HepG2 (cell line): ENCODE data around the gene SLC12A5. TPM values are rescaled to one million over a fixed set of nuclear protein-coding genes. Genes with fewer than 3 reads are reported as not detected.
"Not testable (repeated sequence)": the region's sequence is repeated elsewhere in the genome, so short reads cannot be mapped to it uniquely, and the experiment has no call there.

ENCODE experiments used
- ATAC-seq: fragments of 200-7000 bp; cut with Tn5 transposase; 3 replicates; pipeline ENCODE4 v1.9.1; 2020; ENCODE audit warnings: mild to moderate bottlenecking, moderate library complexity
- BruUV-seq: library from RNA; stranded (reverse); fragments of 400-500 nt; replicated peaks from 2 replicates; lab custom pipeline; 2021; lab: Mats Ljungman, UMichigan
- CTCF ChIA-PET: fragments of 300-600 bp; formaldehyde crosslinking; extraction: SDS; loops from one replicate; lab custom pipeline; 2021; ENCODE audit warnings: low total read pairs, inconsistent platforms, low intra/inter-chr PET ratio; lab: Yijun Ruan, JAX
- POLR2A ChIA-PET: fragments of 350-600 bp; sonication (Branson Sonifier 250); formaldehyde crosslinking; loops from one replicate; lab custom pipeline; 2020; ENCODE audit warnings: antibody characterized with exemption, inconsistent platforms; lab: Yijun Ruan, JAX
- DNase-seq: peaks from one replicate; pipeline ENCODE4 v3.0.0-alpha.2; 2015; ENCODE audit warnings: low spot score
- FAIRE-seq: peaks from 3 replicates; lab custom pipeline; 2011; peaks lifted over from hg19 to GRCh38; lab: Jason Lieb, UNC
- H2AFZ ChIP-seq: one replicate; pipeline ENCODE4 v1.6.1; 2011; ENCODE audit warnings: low read length, inconsistent platforms
- H3K27ac ChIP-seq: fragments of 300-600 bp; 3 replicates; pipeline ENCODE4 v1.8.0; 2011; ENCODE audit warnings: mixed run types, mild to moderate bottlenecking, mixed read lengths, low read length, inconsistent platforms; ENCODE audit not compliant: insufficient read depth; ENCODE audit errors: extremely low read length
- H3K27me3 ChIP-seq, 2 experiments: fragments of 200-600 bp in 1 of 2; 2 replicates in 1 of 2; 3 replicates in 1 of 2; pipeline versions ENCODE4 v1.6.0 to v1.8.0; 2011; ENCODE audit warnings: low read length in 2 of 2, mild to moderate bottlenecking in 2 of 2, moderate library complexity in 2 of 2, inconsistent platforms in 1 of 2; ENCODE audit not compliant: insufficient read depth in 2 of 2, control insufficient read depth in 1 of 2
- H3K36me3 ChIP-seq, 2 experiments: fragments of 200-600 bp in 1 of 2; replicated peaks in 1 of 2; 2 replicates in 1 of 2; 3 replicates in 1 of 2; pipeline versions ENCODE4 v1.5.1 to v1.8.0; 2011; ENCODE audit warnings: low read length in 2 of 2, inconsistent platforms in 1 of 2; ENCODE audit not compliant: insufficient read depth in 2 of 2, control insufficient read depth in 1 of 2
- H3K4me1 ChIP-seq: 2 replicates; pipeline ENCODE4 v1.5.1; 2012; ENCODE audit warnings: low read length, inconsistent platforms; ENCODE audit not compliant: insufficient read depth
- H3K4me2 ChIP-seq: 2 replicates; pipeline ENCODE4 v1.6.0; 2011; ENCODE audit warnings: low read depth, low read length, inconsistent platforms
- H3K4me3 ChIP-seq, 3 experiments: fragments of 200-600 bp in 1 of 3; sonication (generic), shearing (Covaris generic) in 1 of 3; replicated peaks in 1 of 3; 2 replicates each; pipeline ENCODE4 v1.5.1; 2011 to 2016; ENCODE audit warnings: low read length in 3 of 3, inconsistent platforms in 2 of 3, low read depth in 2 of 3, mild to moderate bottlenecking in 2 of 3, control low read depth in 1 of 3, mixed read lengths in 1 of 3; ENCODE audit not compliant: insufficient read depth in 1 of 3
- H3K79me2 ChIP-seq: one replicate; pipeline ENCODE4 v1.6.1; 2011; ENCODE audit warnings: low read length, inconsistent platforms; ENCODE audit not compliant: insufficient read depth
- H3K9ac ChIP-seq: 2 replicates; pipeline ENCODE4 v1.6.0; 2011; ENCODE audit warnings: mild to moderate bottlenecking, low read depth, low read length, inconsistent platforms; ENCODE audit not compliant: insufficient read depth
- H3K9me3 ChIP-seq: 2 replicates; pipeline ENCODE4 v1.5.1; 2012; ENCODE audit warnings: mild to moderate bottlenecking, low read length
- H4K20me1 ChIP-seq: 2 replicates; pipeline ENCODE4 v1.6.0; 2011; ENCODE audit warnings: inconsistent platforms, mild to moderate bottlenecking, low read length, moderate library complexity; ENCODE audit not compliant: insufficient read depth
- PCBP2 ChIP-seq: fragments of 200-400 bp; formaldehyde crosslinking; optimal IDR thresholded peaks from 2 replicates; pipeline ENCODE3; 2018; ENCODE audit warnings: low read length, low read depth; ENCODE audit not compliant: poor library complexity, severe bottlenecking
- SP1 ChIP-seq, 2 experiments: fragments of 450-650 bp in 1 of 2; sonication (generic) in 1 of 2; formaldehyde crosslinking in 1 of 2; IDR thresholded peaks; 2 replicates each; pipeline versions ENCODE4 v1.4.0 to v1.6.1; 2016 to 2020; ENCODE audit warnings: missing genetic modification reagents in 1 of 2
- ZMYM3 ChIP-seq: sonication (generic); formaldehyde crosslinking; IDR thresholded peaks from 2 replicates; pipeline ENCODE4 v1.5.1; 2020; ENCODE audit warnings: mild to moderate bottlenecking, missing genetic modification reagents
- ZNF460 ChIP-seq: sonication (generic); formaldehyde crosslinking; IDR thresholded peaks from 2 replicates; pipeline ENCODE4 v1.5.1; 2020; ENCODE audit warnings: missing genetic modification reagents, mild to moderate bottlenecking, borderline replicate concordance
- WGBS: methylation state at CpG from one replicate; pipeline ENCODE4 v1.1.6; 2017; ENCODE audit warnings: low lambda C conversion rate; 5-methylcytosine and 5-hydroxymethylcytosine counted together
- in situ Hi-C: cut with HindIII; loops from 2 replicates; pipeline ENCODE4 v1.10.0; 2017; ENCODE audit warnings: low pct_unique_long_range_greater_than_20kb; ENCODE audit not compliant: extremely low pct_ligation_motif_present
- intact Hi-C: fragments of 100-400 bp; cut with micrococcal nuclease; formaldehyde crosslinking; loops from one replicate; pipeline ENCODE4 v1.10.0; 2022; ENCODE audit not compliant: unreplicated experiment
- polyA plus RNA-seq, 8 experiments: library from polyadenylated mRNA; depleted of rRNA in 3 of 8; stranded (reverse) in 7 of 8; unstranded in 1 of 8; fragments of >200 nt; fragmentation: Illumina TruSeq in 4 of 8; extraction: Trizol in 4 of 8; gene quantifications; 2 replicates each; pipeline versions ENCODE4 v1.2.1 to v1.2.3, GENCODE V29; 2011 to 2016; ENCODE audit warnings: low read depth in 4 of 8, missing spikeins in 1 of 8, mixed read lengths in 1 of 8; ENCODE audit not compliant: insufficient read depth in 1 of 8
- total RNA-seq, 5 experiments: library from RNA; depleted of rRNA; stranded (reverse); fragments of >200 nt; fragmentation: Illumina TruSeq; extraction: Trizol; gene quantifications; 2 replicates each; pipeline ENCODE4 v1.2.3, GENCODE V29; 2016; ENCODE audit warnings: low read depth in 1 of 5
- TF ChIP-seq, protein P1 (sequence below): sonication (generic); formaldehyde crosslinking; IDR thresholded peaks from 2 replicates; pipeline ENCODE4 v1.4.0; 2020; ENCODE audit warnings: missing genetic modification reagents, mild to moderate bottlenecking, borderline replicate concordance
- TF ChIP-seq, protein P2 (sequence below): sonication (generic); formaldehyde crosslinking; IDR thresholded peaks from 2 replicates; pipeline ENCODE4 v1.5.0; 2020; ENCODE audit warnings: mild to moderate bottlenecking, missing genetic modification reagents

Gene SLC12A5
- total and polyA plus RNA-seq, 2 of the 13 experiments (the other 11 are each of a cell fraction or from before 2014, with no cell fraction given) = 4.3 to 5.4 TPM

DNA sequence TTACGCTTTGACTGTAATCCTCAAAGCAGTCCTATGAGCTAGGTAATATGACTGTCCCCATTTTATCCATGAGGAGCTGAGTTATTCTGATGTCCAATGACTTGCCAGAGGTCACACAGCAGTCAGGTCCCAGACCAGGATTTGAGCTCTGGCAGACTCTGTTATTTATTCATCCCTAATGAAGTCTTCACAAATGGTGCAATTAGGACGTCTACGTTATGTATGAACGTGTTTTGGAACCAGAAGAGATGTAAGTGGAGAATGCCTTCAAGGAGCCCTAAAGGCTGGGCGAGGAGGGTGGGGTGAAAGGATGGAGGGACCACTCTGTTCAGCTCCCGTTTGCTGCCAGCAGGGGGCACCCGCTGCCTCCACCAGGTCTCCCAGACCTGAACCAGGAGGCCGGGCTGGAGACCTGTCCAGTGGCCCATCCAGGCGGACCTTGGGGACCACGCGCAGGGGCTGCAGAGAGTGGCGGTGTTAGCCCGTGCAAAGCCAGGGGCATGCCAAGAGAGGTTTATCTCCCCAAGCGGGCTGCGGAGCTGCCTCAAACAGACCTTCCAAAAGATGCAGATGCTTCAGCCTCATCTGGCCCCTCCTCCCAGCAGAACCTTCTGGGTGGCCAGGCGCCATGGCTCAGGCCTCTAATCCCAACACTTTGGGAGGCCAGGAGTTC, 41.8 kb upstream of the SLC12A5 start (continued):
- TF ChIP-seq SP1 (IDR thresholded peaks at IDR 0.05) (no peak), SP1 (CRISPR knock-in tag; IDR thresholded peaks at IDR 0.05) (no peak), PCBP2 (no peak)

DNA sequence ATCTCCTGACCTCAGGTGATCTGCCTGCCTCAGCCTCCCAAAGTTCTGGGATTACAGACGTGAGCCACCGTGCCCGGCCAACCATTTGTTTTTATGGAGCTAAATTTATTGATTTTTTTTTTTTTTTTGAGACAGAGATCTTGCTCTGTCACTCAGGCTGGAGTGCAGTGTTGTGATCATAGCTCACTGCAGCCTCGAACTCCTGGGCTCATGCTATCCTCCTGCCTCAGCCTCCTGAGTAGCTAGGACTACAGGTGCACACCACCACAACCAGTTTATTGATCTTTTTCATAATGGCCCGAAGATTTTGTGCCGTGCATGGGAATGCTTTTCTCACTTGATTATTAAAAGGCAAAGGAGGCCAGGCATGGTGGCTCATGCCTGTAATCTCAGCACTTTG, 40.2 kb upstream of the SLC12A5 start:
- DNase-seq, H3K79me2 ChIP-seq, H3K4me2 ChIP-seq, CTCF ChIA-PET, H3K27ac ChIP-seq, ATAC-seq, H3K9me3 ChIP-seq, FAIRE-seq, H3K27me3 ChIP-seq, BruUV-seq, H3K9ac ChIP-seq, H4K20me1 ChIP-seq, in situ Hi-C loops, H3K36me3 ChIP-seq, intact Hi-C loops, H3K4me3 ChIP-seq, H2AFZ ChIP-seq: not testable (repeated sequence)
- POLR2A ChIA-PET = interaction anchor here (0.7 kb wide), 1 partner anchor 132 kb away, joined by 3 read pairs; no protein-coding TSS in a partner anchor
- peak; percentile 42; the same call in 1 of the 2 replicates for TF ChIP-seq ZMYM3
- TF ChIP-seq ZNF460 (CRISPR knock-in tag) = peak; percentile 84
- TF ChIP-seq, protein P1, sequence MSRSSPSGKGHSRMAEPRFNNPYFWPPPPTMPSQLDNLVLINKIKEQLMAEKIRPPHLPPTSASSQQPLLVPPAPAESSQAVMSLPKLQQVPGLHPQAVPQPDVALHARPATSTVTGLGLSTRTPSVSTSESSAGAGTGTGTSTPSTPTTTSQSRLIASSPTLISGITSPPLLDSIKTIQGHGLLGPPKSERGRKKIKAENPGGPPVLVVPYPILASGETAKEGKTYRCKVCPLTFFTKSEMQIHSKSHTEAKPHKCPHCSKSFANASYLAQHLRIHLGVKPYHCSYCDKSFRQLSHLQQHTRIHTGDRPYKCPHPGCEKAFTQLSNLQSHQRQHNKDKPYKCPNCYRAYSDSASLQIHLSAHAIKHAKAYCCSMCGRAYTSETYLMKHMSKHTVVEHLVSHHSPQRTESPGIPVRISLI (CRISPR knock-in tag) = peak; percentile 73
- TF ChIP-seq, protein P2, sequence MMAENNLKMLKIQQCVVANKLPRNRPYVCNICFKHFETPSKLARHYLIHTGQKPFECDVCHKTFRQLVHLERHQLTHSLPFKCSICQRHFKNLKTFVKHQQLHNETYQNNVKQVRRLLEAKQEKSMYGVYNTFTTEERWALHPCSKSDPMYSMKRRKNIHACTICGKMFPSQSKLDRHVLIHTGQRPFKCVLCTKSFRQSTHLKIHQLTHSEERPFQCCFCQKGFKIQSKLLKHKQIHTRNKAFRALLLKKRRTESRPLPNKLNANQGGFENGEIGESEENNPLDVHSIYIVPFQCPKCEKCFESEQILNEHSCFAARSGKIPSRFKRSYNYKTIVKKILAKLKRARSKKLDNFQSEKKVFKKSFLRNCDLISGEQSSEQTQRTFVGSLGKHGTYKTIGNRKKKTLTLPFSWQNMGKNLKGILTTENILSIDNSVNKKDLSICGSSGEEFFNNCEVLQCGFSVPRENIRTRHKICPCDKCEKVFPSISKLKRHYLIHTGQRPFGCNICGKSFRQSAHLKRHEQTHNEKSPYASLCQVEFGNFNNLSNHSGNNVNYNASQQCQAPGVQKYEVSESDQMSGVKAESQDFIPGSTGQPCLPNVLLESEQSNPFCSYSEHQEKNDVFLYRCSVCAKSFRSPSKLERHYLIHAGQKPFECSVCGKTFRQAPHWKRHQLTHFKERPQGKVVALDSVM (CRISPR knock-in tag) = peak; percentile 82; the same call in 1 of the 2 replicates
- 6% methylated on average over 6 of the region's 6 CpGs for whole genome bisulfite sequencing
- H3K4me1 ChIP-seq = peaks cover 11% of the 10 kb centered on the region
